Right renal cortex interstitium (tissue), 3 donors: ENCODE data around the gene MXI1. TPM values are rescaled to one million over a fixed set of nuclear protein-coding genes. Genes with fewer than 3 reads are reported as not detected.
A peak's percentile ranks its signal among the peaks of the same experiment; 100 is the strongest.
"Not testable (repeated sequence)": the region's sequence is repeated elsewhere in the genome, so short reads cannot be mapped to it uniquely, and the experiment has no call there.

ENCODE experiments used
- DNase-seq, 3 donors: peaks; one replicate each; pipeline ENCODE4 v3.0.0-alpha.2; 2013; ENCODE audit warnings: low read depth in 3 of 3, low spot score in 2 of 3
- polyA plus RNA-seq, 3 donors: library from polyadenylated mRNA; unstranded; fragments of 120-200 nt; gene quantifications; one replicate each; pipeline ENCODE4 v1.2.1, GENCODE V29; 2013; ENCODE audit not compliant: insufficient read length in 3 of 3

MXI1 gene
- polyA plus RNA-seq, 3 donors, result 45.5 to 49.8 (median 45.9) TPM

DNA sequence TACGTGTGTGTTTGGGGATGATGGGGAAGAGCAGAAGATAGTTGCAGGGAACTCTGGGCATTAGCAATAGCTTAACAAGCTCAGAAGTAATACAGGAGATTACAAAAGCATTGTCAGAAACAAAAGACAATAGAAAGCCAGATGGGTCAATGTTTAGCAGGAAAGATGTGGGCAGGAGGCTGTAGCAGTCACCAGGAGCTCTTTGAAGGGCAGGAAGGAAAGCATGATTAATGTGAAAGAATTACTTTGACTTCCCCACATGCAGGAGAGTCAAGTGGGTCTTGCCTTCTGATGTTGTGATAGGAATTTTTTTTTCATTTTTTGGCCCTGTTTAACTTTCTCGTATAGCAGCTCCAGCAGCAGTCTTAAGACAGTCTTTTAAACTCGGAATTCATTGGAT is 103.3 kb downstream of the MXI1 start:
- no peak for DNase-seq

- peak in 2 of 3 donors; percentile 27 to 50 for DNase-seq
These were observed 104.0 kb downstream of the MXI1 start for GRCh38 chr10:110311357-110311949.

DNA sequence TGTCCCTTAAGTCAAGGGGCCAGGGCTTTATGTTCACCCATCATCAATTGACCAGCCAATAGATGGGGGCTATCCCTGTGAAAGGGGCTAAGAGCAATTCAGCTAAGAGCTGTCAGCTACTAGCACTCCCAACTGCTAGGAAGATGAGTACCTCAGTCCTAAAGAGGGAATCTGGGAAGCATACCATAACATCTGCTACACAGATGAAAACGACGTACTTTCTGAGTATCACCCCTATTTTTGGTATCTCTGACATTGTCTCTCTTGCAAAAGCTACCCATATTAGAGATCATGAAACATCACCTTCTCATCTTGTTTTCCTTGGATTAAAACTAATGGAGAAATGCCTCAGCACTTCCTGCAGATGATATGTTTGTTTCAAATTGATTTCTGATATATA is 104.8 kb downstream of the MXI1 start:
- no peak for DNase-seq

DNA sequence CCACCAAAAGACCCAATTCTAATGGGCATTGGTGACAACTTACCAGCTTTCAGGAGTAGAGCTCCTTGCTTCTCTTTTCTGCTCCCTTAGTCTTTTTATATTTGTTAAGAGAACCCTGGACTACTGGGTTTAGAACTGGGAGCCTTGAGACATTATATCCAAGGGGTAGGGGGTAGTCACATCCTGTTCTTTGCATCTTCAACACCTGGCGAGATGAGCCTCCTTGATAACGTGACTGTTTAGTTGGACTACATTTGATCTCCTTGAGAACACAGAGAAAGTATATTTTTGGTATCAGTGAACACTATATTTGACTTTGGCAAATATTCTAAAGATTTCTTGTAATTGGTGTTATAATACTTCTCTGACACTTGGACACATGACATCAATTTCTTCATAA is 106.3 kb downstream of the MXI1 start:
- DNase-seq, result no peak

DNA sequence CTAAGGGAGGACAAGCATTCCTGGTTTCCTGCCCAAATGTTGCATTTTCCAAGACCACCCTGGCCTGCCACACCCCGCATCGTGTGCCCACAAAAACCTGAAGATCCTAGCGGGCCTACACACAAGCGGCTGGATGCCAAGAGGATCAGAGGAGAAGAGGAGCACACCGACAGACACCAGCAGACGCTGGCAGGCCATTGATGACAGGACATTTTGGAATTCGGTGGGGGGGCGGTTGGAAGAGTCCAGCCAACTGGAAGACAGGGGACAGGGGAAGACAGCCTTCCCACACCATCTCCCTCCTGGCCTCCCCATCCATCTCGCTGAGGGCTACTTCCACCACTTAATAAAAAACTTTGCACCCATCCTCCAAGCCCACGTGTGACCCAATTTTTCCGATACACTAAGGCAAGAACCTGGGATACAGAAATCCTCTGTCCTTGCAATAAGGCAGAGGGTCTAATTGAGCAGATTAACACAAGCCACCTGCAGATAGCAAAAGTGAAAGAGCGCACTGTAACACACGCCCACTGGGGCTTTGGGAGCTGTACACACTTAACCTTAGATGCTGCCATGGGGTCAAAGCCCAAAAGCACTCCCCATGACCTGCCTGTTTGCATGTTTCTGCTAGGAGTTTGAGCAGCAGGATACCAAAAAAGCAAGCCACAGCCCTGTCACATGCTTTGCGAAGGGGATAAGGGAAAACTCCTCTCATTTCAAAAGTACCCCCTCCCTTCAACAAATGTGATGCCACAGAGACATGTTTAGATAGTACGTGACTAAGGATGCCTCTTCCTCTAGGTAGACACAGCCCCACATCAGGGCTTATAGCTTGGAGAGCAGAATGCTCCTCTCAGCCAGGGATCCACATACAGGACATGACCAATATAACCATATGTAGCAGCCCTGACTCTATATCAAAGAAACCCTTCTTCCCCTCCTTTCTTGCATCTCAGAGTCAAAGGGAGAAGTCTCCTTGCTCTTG is 110.8 kb downstream of the MXI1 start:
- no peak for DNase-seq

GRCh38 chr10:110321869-110322620 is 114.6 kb downstream of the MXI1 start:
- no peak for DNase-seq

DNA sequence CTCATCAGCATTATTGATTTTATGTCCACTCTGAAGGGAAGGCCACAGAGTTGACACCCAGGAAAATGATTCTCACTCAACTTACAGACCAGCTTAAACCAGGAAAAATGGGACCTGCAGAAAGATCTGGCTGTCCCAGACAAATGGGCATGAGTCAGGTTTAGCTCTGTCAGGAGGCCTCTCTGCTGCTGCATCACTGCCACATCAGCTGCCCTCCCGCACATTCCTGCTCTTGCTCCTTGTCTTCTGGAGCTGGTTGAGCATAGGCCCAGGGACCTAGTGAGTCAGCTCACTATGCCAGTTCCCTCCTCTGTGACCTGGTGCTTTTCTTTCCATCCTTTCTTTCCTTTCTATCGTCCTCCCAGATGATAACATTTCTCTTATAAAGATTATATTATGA is 116.1 kb downstream of the MXI1 start:
- DNase-seq, result no peak

- DNase-seq, result no peak
These were observed 116.9 kb downstream of the MXI1 start for GRCh38 chr10:110324201-110324804.

GRCh38 chr10:110324805-110325280 is 117.4 kb downstream of the MXI1 start:
- no peak for DNase-seq

DNA sequence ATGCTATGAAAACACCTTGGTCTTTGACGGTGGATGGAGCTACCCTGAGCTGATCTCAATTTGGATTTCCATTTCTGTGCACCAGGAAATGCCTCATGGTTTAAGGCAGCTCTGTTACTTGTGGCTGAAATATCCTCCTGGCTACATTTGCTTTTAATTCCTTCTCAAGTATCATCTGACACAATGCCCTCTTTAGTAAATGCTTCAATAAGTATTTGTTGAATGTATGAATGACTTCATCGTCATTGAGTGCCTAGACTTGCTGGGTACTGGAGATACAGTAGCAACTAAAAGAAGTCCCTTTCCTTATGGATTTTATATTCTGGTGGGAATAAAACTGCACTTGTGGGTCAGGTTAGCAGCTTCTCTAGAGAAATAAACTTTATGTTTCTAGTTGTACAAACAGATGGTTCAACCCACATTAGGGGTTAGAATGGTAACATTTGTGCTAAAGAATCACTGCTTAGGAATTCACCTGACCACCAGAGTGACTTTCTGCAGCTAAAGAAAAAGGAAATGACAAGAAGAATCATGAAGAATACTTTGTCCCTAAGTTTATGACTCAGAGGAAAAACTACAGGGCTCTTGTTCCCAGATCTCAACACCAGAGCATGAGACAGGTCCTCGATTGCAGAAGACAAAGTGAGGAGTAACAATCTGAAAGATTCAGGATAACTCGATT is 119.1 kb downstream of the MXI1 start:
- no peak for DNase-seq

DNA sequence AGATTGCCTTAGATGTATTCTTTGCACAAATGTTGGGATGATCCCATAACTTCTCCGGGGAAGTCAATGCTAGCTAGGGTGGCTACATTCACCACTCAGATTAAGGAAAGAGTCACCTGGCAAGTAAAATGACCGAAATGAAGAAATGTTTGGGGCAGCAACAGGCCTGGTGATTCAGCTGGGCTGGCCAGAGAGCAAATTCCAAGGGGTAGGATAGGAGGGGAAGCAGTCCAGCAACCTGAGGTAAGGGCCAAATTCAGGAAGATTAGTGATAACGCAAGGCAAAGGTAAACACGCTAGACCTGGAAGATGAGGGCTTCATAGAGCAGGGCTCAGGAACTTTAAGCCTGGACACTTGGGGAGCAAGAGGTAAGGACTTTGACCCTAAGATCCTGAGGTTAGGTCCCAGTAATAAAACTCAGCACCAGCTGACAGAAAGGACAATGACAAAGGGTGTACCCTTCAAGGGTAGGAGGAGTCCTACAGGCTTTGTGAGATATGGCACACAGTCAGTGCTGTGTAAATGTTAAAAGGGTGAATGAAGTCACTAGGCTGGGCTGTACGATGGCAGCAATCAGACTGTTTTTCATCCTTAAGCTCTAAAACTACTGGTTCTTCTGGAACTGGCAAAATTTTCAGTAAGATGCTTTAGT is 120.0 kb downstream of the MXI1 start:
- DNase-seq, result no peak

DNA sequence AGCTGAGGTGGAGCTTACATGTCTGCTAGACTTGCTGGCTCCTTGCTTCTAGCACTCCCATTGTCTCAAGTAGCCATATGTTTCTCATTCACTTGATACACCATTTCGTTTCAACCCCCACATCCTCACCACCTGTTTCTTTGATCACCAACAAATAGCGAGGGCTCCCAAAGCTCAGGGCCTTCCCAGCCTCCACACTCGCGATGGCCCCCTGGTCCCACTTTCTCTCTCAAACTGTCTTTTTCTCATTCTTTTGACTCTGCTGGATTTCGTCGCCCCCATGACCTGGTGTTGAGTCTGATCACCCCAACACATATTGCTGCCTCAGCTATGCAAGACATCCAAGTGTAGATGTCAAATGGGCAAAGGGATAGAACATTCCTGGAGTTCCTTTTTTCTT is 123.3 kb downstream of the MXI1 start:
- DNase-seq, result no peak

DNA sequence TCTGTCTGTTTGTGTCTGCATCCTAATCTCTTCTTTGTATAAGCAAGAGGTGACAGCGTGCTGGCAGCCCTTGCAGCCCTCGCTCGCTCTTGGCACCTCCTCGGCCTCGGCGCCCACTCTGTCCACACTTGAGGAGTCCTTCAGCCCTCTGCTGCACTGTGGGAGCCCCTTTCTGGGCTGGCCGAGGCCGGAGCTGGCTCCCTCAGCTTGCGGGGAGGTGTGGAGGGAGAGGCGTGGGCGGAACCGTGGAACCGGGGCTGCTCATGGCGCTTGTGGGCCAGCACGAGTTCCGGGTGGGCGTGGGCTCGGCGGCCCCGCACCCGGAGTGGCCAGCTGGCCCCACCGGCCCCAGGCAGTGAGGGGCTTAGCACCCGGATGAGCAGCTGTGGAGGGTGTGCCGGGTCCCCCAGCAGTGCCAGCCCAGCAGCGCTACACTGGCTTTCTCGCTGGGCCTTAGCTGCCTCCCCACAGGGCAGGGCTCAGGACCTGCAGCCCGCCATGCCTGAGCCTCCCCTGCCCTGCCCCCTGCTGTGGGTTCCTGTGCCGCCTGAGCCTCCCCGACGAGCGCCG is 123.9 kb downstream of the MXI1 start:
- DNase-seq, result not testable (repeated sequence)

DNA sequence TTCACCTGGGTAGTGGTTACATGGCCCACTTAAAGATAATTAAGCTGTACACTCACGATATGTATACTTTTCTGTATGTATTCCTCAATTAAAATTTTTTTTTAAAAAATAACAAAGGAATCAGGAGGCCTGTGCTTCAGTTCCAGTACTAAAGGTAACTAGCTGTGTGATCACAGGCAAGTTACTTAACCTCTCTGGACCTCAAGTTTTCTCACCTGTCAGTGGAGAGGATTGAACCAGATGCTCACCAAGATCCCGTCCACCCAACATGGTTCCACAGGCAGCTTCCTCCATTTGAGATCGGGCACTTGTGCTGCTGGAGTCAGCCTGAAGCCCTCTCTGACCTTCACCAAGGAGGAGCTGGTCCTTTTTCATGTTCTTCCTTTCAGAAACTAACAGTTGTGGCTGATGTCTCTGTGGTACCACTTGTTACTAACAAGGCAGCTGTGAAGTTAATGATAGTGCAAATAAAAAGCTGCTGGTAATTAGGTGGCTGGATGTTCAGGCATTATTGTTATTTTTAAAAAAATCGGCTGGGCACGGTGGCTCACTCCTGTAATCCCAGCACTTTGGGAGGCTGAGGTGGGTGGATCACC is 126.8 kb downstream of the MXI1 start:
- no peak for DNase-seq

GRCh38 chr10:110335314-110336064 is 128.1 kb downstream of the MXI1 start:
- no peak for DNase-seq

- no peak for DNase-seq
These were observed 128.8 kb downstream of the MXI1 start for GRCh38 chr10:110336111-110336721.
